HepG2 (cell line): ENCODE measurements around the gene FAM117B. TPM values are rescaled to one million over a fixed set of nuclear protein-coding genes. Genes with fewer than 3 reads are reported as not detected.

ENCODE experiments used
- ATF1 ChIP-seq: IDR thresholded peaks from 2 replicates; pipeline ENCODE4 v1.6.1; 2016; ENCODE audit warnings: mild to moderate bottlenecking, control low read depth
- CBFB ChIP-seq: sonication (generic); formaldehyde crosslinking; IDR thresholded peaks from 2 replicates; pipeline ENCODE4 v1.4.0; 2020; ENCODE audit warnings: missing genetic modification reagents
- GABPA ChIP-seq, 2 experiments: IDR thresholded peaks; 2 replicates each; pipeline ENCODE4 v1.6.1; 2011 to 2016; ENCODE audit warnings: low read depth in 2 of 2, low read length in 1 of 2, missing biosample characterization in 1 of 2, missing genetic modification characterization in 1 of 2
- MYPOP ChIP-seq: sonication (generic); formaldehyde crosslinking; IDR thresholded peaks from 2 replicates; pipeline ENCODE4 v1.8.1; 2023; ENCODE audit warnings: mild to moderate bottlenecking, moderate library complexity, missing genetic modification reagents
- RXRA ChIP-seq: sonication (generic); formaldehyde crosslinking; IDR thresholded peaks from 2 replicates; pipeline ENCODE4 v1.5.1; 2020; ENCODE audit warnings: missing genetic modification reagents
- SALL1 ChIP-seq: sonication (generic); formaldehyde crosslinking; IDR thresholded peaks from 2 replicates; pipeline ENCODE4 v1.8.0; 2022; ENCODE audit warnings: mild to moderate bottlenecking, missing genetic modification reagents
- TBL1XR1 ChIP-seq: fragments of 150-350 bp; IDR thresholded peaks from 2 replicates; pipeline ENCODE4 v1.6.1; 2014; ENCODE audit warnings: borderline replicate concordance, low read length; ENCODE audit not compliant: partially characterized antibody
- THAP8 ChIP-seq: sonication (generic); formaldehyde crosslinking; IDR thresholded peaks from 2 replicates; pipeline ENCODE4 v1.5.1; 2020; ENCODE audit warnings: missing genetic modification reagents, mild to moderate bottlenecking, borderline replicate concordance
- ZNF430 ChIP-seq: sonication (generic); formaldehyde crosslinking; IDR thresholded peaks from 2 replicates; pipeline ENCODE4 v1.9.0; 2021; ENCODE audit warnings: mild to moderate bottlenecking, missing genetic modification reagents
- ZNF441 ChIP-seq: sonication (generic); formaldehyde crosslinking; IDR thresholded peaks from 2 replicates; pipeline ENCODE4 v1.7.0; 2021; ENCODE audit warnings: missing genetic modification reagents, borderline replicate concordance
- ZNF501 ChIP-seq: sonication (generic); formaldehyde crosslinking; IDR thresholded peaks from 2 replicates; pipeline ENCODE4 v1.5.1; 2020; ENCODE audit warnings: mild to moderate bottlenecking, moderate library complexity, missing genetic modification reagents
- ZNF747 ChIP-seq: sonication (generic); formaldehyde crosslinking; IDR thresholded peaks from 2 replicates; pipeline ENCODE4 v1.8.1; 2023; ENCODE audit warnings: missing genetic modification reagents, mild to moderate bottlenecking, borderline replicate concordance
- polyA plus RNA-seq, 8 experiments: library from polyadenylated mRNA; depleted of rRNA in 3 of 8; stranded (reverse) in 7 of 8; unstranded in 1 of 8; fragments of >200 nt; fragmentation: Illumina TruSeq in 4 of 8; extraction: Trizol in 4 of 8; gene quantifications; 2 replicates each; pipeline versions ENCODE4 v1.2.1 to v1.2.3, GENCODE V29; 2011 to 2016; ENCODE audit warnings: low read depth in 4 of 8, missing spikeins in 1 of 8, mixed read lengths in 1 of 8; ENCODE audit not compliant: insufficient read depth in 1 of 8
- total RNA-seq, 5 experiments: library from RNA; depleted of rRNA; stranded (reverse); fragments of >200 nt; fragmentation: Illumina TruSeq; extraction: Trizol; gene quantifications; 2 replicates each; pipeline ENCODE4 v1.2.3, GENCODE V29; 2016; ENCODE audit warnings: low read depth in 1 of 5
- TF ChIP-seq, protein P1 (sequence below): sonication (generic); formaldehyde crosslinking; IDR thresholded peaks from 2 replicates; pipeline ENCODE4 v1.4.0; 2020; ENCODE audit warnings: missing genetic modification reagents
- TF ChIP-seq, protein P2 (sequence below): sonication (generic); formaldehyde crosslinking; IDR thresholded peaks from 2 replicates; pipeline ENCODE4 v1.4.0; 2020; ENCODE audit warnings: missing genetic modification reagents
- TF ChIP-seq, protein P3 (sequence below): IDR thresholded peaks from 2 replicates; pipeline ENCODE4 v1.6.1; 2018; ENCODE audit warnings: missing genetic modification reagents, mild to moderate bottlenecking, missing compliant biosample characterization
- TF ChIP-seq, protein P4 (sequence below): IDR thresholded peaks from 2 replicates; pipeline ENCODE4 v1.6.1; 2016; ENCODE audit warnings: mild to moderate bottlenecking, missing biosample characterization, missing genetic modification reagents

FAM117B gene
- total and polyA plus RNA-seq, 2 of the 13 experiments (the other 11 are each of a cell fraction or from before 2014, with no cell fraction given), result 5.8 to 11.0 TPM

DNA sequence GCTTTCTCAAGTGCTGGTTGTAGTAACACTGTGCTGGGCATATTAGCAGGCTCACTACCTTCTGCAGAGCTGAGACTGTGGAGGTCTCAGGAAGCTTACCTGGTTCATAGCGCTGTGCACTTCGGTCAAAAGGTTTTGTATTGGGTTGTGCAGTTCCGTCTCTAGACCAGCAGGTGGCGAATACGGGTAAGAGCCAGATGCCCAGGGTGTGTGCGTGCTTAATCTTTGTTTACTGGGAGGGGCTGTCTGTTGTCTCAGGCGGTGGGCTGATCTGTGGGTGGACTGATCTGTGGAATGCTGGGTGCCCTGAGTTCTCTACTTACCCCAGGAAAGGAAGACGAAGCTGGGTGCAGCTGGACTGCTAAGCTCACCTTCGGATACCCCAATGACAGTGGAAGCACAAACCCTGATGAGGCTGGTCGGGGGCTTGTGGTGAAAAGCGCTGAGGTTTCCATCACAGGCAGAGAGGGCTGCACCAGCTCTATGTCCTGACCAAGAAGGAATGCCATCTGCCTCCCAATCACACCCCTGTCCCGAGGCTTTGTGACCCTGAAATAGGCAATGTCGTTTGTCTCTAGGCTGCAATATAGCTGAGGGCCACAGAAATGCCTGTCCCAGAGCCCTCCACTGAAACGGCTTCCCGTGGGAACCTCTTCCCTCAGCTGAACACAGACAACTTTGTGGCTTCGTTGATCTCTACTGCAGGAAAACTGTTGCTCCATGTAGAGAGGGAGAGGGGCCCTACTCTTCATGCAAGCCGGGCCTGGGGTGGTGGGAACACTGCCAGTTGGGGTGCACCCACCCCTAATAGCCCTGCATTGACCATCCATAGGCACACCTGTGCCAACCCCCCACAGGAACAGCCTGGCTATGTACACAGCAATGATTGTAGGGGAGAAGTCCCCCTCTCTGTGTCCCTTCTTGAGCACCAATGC, 45.9 kb upstream of the FAM117B start (continued):
- TF ChIP-seq ZNF441 (CRISPR knock-in tag) (peak; percentile 59; the same call in 1 of the 2 replicates), SALL1 (CRISPR knock-in tag) (peak; percentile 93), ATF1 (CRISPR knock-in tag) (peak; percentile 46), TBL1XR1 (no peak), GABPA (IDR thresholded peaks at IDR 0.05; ENCODE audit: low read depth, low read length) (no peak), GABPA (CRISPR knock-in tag; IDR thresholded peaks at IDR 0.05; ENCODE audit: low read depth) (peak; percentile 27; the same call in 1 of the 2 replicates), ZNF501 (CRISPR knock-in tag) (peak; percentile 94), MYPOP (0 out of 2 replicates have a peak, but pooled peaks have one; percentile 79), ZNF747 (CRISPR knock-in tag) (peak; percentile 19; the same call in 1 of the 2 replicates), RXRA (CRISPR knock-in tag) (no peak), THAP8 (CRISPR knock-in tag) (no peak), ZNF430 (peak; percentile 83), CBFB (CRISPR knock-in tag) (0 out of 2 replicates have a peak, but pooled peaks have one; percentile 47)
- TF ChIP-seq, protein P1, sequence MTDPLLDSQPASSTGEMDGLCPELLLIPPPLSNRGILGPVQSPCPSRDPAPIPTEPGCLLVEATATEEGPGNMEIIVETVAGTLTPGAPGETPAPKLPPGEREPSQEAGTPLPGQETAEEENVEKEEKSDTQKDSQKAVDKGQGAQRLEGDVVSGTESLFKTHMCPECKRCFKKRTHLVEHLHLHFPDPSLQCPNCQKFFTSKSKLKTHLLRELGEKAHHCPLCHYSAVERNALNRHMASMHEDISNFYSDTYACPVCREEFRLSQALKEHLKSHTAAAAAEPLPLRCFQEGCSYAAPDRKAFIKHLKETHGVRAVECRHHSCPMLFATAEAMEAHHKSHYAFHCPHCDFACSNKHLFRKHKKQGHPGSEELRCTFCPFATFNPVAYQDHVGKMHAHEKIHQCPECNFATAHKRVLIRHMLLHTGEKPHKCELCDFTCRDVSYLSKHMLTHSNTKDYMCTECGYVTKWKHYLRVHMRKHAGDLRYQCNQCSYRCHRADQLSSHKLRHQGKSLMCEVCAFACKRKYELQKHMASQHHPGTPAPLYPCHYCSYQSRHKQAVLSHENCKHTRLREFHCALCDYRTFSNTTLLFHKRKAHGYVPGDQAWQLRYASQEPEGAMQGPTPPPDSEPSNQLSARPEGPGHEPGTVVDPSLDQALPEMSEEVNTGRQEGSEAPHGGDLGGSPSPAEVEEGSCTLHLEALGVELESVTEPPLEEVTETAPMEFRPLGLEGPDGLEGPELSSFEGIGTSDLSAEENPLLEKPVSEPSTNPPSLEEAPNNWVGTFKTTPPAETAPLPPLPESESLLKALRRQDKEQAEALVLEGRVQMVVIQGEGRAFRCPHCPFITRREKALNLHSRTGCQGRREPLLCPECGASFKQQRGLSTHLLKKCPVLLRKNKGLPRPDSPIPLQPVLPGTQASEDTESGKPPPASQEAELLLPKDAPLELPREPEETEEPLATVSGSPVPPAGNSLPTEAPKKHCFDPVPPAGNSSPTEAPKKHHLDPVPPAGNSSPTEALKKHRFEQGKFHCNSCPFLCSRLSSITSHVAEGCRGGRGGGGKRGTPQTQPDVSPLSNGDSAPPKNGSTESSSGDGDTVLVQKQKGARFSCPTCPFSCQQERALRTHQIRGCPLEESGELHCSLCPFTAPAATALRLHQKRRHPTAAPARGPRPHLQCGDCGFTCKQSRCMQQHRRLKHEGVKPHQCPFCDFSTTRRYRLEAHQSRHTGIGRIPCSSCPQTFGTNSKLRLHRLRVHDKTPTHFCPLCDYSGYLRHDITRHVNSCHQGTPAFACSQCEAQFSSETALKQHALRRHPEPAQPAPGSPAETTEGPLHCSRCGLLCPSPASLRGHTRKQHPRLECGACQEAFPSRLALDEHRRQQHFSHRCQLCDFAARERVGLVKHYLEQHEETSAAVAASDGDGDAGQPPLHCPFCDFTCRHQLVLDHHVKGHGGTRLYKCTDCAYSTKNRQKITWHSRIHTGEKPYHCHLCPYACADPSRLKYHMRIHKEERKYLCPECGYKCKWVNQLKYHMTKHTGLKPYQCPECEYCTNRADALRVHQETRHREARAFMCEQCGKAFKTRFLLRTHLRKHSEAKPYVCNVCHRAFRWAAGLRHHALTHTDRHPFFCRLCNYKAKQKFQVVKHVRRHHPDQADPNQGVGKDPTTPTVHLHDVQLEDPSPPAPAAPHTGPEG, result 0 out of 2 replicates have a peak, but pooled peaks have one; percentile 28
- TF ChIP-seq, protein P2, sequence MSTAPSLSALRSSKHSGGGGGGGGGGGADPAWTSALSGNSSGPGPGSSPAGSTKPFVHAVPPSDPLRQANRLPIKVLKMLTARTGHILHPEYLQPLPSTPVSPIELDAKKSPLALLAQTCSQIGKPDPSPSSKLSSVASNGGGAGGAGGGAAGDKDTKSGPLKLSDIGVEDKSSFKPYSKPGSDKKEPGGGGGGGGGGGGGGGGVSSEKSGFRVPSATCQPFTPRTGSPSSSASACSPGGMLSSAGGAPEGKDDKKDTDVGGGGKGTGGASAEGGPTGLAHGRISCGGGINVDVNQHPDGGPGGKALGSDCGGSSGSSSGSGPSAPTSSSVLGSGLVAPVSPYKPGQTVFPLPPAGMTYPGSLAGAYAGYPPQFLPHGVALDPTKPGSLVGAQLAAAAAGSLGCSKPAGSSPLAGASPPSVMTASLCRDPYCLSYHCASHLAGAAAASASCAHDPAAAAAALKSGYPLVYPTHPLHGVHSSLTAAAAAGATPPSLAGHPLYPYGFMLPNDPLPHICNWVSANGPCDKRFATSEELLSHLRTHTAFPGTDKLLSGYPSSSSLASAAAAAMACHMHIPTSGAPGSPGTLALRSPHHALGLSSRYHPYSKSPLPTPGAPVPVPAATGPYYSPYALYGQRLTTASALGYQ (CRISPR knock-in tag), result no peak
- TF ChIP-seq, protein P3, sequence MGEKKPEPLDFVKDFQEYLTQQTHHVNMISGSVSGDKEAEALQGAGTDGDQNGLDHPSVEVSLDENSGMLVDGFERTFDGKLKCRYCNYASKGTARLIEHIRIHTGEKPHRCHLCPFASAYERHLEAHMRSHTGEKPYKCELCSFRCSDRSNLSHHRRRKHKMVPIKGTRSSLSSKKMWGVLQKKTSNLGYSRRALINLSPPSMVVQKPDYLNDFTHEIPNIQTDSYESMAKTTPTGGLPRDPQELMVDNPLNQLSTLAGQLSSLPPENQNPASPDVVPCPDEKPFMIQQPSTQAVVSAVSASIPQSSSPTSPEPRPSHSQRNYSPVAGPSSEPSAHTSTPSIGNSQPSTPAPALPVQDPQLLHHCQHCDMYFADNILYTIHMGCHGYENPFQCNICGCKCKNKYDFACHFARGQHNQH (CRISPR knock-in tag), result peak; percentile 65; the same call in 1 of the 2 replicates
- TF ChIP-seq, protein P4, sequence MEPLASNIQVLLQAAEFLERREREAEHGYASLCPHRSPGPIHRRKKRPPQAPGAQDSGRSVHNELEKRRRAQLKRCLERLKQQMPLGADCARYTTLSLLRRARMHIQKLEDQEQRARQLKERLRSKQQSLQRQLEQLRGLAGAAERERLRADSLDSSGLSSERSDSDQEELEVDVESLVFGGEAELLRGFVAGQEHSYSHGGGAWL (CRISPR knock-in tag), result peak; percentile 32; the same call in 1 of the 2 replicates
